ENCODE results near the gene THEM4.

THEM4 gene

DNA sequence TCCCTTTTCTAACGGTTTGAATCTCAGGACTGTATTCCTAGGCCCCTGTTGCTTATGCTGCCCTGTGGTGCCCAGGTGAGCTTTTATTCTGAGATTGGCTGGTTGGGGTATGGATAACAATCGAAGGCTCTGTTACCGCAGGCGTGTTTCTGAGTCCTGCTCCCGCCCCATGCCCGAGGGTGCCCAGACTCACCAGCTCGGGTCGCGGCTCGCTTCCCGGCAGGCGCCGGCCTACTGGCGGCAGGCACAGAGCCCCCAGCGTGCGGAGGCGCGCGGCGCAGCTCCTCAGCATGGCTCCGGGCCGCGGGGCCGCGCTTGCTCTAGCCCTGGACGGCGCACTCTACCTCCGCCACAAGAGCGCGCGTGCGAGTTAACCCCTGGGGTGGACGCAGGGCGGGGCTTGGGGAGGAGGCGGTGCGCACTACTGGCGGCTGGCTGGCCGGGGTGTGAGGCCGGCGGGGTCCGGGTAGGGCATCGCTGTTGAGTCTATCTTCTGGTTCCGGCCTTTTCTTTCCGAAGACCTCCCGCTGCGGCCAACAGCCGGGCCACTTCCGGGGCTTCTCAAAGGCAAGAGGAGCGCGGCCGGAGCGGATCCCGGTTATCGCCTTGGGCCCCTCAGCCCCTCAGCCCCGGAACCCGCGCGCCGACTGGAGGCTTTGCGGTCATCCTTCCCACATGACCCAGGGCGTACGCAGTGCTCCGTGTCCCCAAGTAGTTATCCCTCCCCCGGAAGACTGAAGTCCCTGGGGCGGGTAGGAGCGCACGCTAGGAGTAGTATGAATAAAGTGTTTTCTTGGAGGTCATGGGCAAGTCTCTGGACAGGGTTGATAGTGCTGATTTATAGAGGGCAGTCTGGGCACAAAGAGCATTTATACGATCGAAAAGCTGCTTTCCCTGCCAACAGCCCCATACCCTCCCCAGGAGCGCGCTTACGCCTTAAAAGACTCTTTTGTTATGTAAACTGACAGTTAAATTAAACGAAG lies at the start of gene THEM4:
Gene THEM4, minus strand, starts transcription at position 345 of the 983 bp plus-strand sequence. Its CDS starts 53 bp downstream, at position 292.
- peak; percentile 97 for DNase-seq (ENCODE audit: low read depth)

DNA sequence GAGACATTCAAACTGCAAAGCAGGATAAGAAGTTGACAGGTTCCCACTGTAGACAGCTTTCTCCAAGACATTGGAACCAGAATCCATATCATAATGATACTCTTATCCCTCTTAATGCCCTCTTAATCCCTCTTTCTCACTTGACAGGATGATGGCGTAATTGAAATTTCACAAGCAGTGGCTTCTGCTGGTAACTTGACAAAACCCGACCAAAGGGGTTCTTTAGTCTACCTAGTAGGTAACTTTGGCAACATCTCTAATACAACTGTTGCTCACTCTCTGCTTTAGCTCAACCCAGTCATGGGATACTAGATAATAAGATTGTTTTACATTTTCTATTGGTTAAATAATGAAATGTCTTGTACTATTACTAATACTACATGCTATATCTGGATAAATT lies 49.6 kb upstream of the THEM4 start:
- DNase-seq (ENCODE audit: low read depth), result no peak

DNA sequence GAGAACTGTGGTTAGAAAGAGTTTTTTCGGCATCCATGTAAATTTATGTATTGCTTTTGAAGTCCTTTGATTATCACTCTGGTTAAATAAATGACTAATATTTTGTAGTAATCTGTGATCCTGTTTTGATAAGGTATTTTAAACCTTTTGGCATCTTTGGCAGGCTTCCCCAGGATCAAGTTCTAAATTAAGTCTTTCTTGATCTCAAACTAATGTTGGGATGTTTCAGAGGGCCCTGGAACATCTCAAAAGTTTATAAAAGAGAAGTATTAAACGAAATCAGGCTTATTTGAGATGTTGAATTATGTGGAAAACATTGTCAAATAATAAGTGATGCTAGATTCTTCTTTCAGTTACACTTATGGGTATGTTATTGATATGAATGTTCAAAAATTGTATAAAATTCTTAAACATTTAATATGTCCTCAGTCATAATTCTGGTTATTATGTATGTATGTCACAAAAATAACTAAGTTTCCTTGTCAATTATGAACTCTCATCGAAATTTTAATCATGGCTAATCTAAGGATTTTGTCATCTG lies 47.7 kb upstream of the THEM4 start:
- no peak for DNase-seq (ENCODE audit: low read depth)

DNA sequence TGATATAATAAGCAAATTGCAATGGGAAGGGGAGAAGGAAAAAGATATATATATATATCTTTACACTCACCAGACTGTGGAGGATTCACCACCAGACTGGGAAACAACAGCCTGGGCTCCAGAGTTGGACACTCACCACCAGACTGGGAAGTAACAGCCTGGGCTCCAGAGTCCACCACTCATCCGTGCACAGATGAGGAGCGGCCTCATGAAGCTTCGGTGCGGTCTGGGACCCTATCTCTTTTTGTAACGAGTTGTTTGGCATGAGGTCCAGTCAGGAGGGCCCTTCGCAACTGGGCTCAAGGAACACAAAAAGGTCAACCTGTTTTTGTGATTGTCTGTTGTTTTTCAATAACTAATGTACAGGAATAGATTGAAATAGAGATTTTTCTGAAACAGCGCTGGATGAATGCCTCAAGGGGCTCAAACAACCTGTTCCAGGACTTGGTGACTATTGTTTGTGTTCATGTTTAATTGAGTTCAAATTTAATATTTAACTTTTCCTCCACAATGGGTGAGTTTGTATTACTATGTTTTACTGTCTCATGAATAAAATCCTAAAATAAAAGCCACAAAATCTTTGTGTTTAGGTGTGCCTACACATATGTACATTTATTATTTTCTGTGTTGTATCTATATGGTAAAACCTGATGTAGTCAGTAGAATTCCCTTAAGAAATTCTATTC lies 44.2 kb upstream of the THEM4 start:
- DNase-seq (ENCODE audit: low read depth), result no peak

DNA sequence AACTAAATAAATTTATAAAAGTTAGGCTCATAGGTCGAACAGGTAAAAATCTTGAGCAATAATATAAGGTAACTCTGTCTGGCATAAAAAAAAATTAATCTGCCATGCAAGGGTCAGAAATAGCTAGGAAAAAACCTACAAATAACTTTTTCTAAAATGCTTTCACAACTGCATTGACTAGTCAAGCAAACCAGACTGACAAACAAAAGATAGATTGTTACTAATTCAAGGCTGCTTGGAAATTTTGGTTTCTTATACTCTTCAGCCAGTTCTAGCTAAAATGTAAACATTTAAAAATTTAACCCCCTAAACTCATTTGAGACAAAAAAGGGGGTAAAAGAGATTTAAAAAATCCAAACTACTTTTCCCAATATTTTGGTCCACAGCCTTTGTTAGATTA lies 43.5 kb upstream of the THEM4 start:
- no peak for DNase-seq (ENCODE audit: low read depth)

DNA sequence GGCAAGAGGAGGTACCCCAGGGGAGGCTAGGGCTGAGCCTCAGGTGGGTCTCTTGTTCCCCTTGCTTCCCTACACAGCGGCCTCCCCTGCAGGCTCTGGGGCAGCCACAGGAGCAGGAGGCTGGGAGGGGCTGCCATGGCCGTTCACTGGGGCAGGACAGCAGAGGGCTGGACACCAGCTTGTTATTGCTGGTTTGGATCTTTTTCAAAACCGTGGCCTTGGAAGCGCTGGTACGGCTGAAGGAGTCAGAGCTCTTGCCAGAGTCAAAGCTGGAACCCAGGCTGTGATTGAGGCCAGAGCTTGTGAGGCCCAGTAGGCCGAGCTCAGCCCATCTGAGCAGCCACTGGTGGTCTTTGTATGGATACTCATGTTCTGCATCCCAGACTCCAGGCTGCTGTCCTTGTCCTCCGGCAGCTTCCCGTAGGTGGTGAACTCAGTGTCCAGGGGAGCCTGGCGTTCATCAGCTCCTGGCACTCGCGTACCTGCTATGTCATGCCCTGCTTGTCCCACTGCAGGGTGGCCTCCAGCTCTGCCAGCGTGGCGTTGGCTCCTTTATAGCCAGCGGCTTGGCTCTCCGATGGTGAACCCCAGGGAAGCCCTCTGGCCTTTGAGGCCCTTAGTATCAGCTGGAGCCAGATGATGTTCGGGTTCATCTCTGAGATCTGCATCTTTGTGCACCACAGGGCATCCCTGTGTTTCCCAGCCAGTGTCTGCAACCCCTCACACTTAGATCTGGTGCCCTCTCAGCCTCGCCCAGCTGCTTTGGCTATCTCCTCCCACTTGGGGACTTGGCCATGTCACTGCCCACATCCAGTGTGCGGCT lies 40.3 kb upstream of the THEM4 start:
- no peak for DNase-seq (ENCODE audit: low read depth)

DNA sequence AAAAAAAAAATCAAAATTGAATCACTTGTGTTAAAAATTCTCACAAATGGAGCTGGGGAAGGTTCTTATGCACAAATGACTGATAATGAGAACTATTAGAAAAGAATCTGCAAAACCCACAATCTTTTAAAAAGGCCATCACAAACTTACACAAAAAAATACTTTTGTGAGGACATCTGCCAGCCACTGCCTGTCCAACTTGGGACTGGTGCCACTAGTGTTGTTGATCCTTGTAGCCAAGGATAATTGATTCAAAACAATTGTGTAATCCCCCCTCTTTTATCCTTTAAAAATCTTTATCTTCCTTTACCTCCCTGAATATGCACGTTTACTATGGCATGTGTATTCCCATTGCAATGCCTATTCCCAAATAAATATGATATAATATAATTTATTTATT lies 39.2 kb upstream of the THEM4 start:
- DNase-seq (ENCODE audit: low read depth), result no peak

DNA sequence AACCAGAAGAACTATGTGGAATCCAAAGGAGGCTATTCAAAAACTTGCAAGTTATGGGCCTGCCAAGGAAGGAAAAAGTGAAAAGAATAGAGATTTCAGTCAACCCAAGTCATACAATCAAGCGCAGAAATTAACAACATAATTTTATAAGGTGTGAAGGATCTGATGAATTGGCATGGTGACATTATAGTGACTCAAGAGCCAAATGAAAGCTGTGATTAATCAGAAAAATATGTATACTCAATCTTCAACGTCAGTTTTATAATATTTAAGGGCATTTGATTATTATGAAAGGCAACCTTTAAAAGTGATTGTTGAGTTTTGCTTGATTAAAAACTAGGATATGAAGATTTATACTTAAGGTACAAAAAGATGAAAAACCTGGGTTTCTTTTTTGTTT lies 37.8 kb upstream of the THEM4 start:
- no peak for DNase-seq (ENCODE audit: low read depth)

DNA sequence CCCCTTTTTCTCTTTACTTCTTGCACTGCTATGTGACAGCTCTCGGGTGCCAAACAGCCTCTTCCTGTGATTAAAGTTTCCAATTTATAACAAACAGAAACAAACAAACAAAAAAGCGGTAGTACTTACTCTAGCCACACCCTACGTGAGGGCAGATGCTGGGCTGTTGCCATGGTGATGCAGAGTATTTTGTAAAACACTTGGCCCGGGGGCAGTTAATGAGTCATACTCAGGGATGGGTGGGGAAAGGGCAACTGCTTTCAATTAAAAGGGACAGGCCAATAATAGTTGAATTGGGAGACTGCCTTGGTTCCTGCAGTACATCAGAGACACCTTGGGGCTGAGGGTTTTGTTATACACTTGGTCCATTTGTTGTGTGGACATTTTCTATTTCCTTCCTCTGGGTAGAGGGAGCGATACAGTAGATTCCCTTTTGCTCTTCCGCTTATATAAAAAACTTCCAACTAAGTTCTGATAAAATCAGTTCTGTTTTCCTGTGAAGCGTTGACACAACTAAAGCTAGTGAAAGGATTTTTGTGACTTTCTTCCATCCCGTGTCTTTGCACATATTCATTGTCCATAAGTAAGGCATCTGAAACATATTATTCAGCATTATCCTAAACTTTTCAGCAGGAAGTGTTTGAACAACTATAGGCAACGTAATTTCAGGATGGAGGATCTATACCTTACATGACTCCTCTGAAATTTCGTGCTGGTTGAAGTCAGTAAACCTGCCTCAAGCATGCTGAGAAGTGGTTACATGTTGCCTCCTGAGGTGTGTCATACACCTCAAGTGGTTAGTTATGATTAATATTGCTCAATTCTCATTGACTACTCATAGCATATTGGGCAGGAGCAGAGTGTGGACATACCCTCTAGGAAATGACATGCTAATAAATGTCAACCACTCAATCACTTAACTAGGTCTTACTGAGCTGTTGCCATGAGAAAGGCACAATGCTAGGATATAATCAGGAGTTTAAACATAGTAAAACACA lies 36.7 kb upstream of the THEM4 start:
- DNase-seq (ENCODE audit: low read depth), result peak; percentile 64

DNA sequence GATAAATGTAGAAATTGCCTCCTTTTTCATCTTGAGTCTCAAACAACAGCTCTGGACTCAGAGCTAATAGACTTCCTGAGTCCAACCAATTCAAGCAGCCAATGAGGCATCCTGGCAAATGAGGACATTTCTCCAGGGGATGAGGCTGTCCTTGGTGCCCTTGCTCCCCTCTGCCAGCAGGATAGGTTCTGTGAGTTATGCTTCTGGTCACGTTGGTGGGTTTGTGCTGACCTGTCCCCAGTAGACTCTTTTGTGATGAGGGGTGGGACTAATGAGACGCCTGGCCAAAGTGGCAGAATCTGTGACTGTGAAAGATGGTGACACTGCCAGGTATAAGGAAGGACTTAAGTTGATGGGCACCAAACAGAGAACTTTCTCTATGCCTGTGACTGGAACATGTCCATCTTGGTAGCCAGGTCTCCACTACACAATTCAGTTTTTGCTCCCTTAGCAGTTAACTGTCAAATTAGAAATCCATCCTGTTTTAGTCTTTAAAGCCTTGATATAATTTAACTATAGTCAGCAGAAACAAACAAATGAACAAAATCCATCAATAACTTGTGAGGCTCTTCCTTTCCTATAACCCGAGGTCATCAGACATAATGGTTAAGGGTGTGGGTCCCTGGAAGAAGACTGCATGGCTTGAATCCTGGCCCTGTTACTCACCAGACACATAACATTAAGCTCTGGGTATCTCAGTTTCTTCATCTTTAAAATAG lies 35.7 kb upstream of the THEM4 start:
- DNase-seq (ENCODE audit: low read depth), result no peak

DNA sequence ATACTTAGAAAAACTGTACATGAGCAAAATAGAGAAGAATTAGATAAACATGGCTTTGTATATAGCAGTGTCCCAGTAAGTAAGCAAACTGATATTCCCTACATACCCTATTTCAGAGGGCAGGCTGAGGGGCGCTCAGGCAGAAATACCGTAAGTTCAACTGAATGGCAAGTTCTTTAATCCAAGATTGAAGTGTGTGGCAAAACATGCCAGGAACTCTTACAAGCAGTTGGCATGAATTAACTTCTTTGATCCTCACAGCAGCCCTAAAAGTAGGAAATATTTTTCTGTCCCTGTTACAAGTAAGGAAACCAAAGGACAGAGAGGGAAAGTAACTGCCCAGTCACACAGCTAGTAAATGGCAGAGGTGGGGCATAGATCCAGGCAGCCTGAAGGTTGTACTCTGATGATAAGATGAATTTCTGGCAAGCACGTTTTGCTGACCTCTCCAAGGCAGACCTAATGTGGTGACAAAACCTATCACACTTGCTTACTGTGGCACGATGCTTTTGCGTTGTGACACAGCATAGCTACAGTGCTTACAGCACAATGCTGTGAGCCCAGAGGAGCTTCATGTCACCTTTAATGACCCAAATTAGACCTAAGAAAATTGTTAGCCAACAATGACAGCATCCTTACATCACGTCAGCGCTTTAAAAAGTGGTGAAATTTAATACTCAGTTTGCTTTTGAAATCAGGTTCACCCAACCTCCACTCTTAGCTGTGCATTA lies 35.0 kb upstream of the THEM4 start:
- no peak for DNase-seq (ENCODE audit: low read depth)

DNA sequence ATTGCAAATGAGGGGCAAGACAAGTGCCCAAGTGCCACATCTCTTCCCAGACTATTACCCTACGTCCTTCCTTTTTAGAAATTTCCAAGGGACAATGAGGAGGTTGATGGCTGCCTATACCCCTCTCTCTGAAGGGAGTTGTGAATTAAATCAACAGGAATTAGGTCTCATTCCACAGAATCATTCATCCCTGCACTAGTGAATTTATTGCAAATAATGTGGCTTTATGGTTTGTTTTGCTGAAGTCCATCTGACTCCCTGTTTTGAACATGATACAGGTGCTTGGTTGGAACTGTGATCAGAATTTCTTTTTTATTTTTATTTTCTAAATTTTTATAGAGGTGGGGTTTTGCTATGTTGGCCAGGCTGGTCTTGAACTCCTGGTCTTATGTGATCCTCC lies 34.3 kb upstream of the THEM4 start:
- no peak for DNase-seq (ENCODE audit: low read depth)

DNA sequence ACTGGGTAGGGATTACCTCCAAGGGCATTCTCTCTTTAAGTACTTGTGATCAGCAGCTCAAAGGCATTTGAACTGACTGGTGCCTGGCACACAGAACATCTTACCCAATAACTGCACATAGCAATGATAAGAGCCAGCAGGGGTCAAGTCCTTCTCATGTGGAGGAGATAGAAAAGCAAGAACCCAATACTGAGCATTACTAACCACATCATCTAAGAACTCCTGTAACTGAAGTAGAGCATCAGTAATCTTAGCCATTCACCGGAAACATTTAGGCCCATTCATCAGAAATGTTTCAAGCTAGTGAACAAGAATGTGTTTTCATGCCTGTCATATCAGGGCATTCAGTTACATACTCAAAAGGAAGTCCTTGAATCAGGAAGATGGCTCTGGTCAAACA lies 33.6 kb upstream of the THEM4 start:
- DNase-seq (ENCODE audit: low read depth), result no peak

DNA sequence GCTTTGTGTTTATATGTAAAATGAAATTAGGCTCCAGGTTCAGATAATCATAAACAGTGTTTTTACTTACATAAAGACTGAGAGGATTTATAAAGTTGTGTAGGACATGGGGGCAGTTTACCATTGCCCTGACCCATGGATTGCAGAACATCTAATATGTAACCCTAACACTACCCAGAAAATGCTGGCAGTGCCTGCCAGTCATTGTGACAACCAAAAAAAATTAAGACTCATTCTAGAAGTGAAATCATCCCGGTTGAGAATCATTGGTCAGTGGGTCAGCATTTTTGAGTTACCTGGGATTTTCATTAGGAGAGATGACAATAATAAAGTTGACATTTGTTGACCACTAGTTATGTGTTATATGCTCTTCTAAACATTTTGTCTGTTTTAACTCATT lies 31.2 kb upstream of the THEM4 start:
- DNase-seq (ENCODE audit: low read depth), result no peak

DNA sequence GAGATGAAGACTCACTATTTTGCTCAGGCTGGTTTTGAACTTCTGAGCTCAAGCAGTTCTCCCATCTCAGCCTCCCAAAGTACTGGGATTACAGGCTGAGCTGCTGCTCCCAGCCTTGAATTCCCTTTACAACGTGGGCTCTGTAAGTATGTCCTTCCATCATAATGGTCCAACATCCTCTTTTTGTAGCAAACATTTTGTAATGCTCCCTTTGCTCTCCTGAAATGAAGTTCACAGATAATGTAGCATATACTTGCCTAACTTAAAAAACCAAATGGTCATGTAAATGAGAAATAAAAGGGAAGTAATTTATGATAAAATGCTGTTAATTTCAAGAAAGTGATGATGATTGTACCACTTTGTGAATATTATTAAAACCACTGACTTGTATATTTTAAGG lies 30.5 kb upstream of the THEM4 start:
- DNase-seq (ENCODE audit: low read depth), result no peak

DNA sequence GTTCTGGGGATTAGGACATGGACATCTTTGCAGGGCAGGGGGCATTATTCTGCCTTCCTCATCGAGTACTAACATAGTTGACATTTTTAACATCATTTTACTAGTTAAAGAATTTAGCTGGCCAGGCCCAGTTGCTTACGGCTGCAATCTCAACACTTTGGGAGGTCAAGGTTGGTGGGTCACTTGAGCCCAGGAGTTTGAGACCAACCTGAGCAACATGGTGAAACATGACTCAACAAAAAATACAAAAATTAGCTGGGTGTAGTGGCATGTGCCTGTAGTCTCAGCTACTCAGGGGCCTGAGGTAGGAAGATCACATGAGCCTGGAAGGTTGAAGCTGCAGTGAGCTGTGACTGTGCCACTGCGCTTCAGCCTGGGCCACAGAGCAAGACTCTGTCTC lies 29.8 kb upstream of the THEM4 start:
- DNase-seq (ENCODE audit: low read depth), result no peak

DNA sequence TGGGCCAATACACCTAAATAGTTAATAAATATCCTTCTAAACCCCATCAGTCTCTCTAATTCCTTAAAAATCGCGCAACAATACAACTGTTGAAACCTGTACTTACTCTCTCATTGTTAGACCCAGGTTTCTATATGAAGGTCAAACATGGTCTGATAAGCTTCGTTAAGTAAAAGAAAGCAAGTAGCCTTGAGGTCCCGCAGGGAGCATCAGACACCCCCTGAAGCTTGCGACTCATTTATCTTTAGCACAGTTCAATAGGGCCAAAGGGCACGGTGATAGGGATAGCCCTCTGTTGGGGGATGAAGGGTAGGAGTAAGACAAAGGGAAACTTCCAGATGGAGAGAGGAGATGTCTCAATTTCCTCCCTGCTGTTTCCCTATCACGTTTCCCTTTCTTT lies 27.3 kb upstream of the THEM4 start:
- DNase-seq (ENCODE audit: low read depth), result no peak

DNA sequence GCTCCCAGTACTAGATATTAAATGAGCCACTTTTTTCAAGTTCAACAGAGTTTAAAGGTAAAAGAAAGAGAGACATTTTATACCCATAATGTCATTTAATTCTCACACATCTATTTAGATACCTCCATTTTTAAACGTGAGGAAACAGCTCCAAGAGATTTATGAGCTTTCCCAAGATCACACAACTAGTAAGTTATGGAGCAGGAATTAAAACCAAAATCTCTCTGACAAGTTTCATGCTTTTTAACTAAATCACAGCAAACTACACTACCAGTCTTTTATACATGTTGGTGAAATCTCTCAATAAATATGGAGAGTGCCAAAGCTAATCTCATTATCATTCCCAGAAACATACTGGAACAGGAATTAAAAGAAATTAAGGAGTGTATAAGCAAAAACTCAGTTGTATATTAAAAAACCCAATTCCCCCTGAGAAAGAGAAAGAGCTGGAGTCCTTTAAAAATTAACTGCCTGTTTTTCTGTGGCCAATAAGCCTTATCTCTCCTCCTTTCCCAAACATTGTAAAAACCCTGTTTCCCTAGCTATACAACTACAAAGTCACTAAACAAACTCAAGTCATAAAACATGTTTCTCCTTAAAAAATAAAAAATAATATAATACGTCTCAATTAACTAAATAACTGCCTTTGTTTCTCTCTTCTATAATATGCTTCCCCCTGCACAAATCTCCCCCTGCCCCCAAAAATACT lies 26.7 kb upstream of the THEM4 start:
- DNase-seq (ENCODE audit: low read depth), result no peak

DNA sequence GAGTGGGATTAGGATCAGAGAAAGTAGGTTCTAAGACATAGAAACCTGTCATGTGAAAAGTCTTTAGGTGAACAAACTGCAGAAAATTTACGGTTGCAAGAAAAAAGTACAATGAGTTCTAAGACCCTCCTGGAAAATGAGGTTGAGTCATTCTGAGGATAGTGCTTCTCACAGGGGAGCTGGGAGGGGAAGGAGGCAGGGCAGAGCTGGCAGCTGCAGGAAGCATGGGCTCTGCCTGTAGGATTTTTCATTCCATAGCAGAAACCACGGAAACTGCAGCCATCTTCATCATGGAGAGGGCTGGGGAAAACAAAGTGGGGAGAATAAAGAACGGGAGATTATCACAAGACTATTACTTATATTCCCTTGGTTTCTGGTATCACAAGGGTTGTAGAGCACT lies 25.8 kb upstream of the THEM4 start:
- no peak for DNase-seq (ENCODE audit: low read depth)
